CD14-positive monocyte (primary cell): ENCODE results near the gene ENTREP3. TPM values are rescaled to one million over a fixed set of nuclear protein-coding genes. Genes with fewer than 3 reads are reported as not detected.

Experiments used
- DNase-seq, 3 donors: peaks; one replicate each; pipeline ENCODE4 v3.0.0-alpha.2; 2011 to 2022
- H2AFZ ChIP-seq: 2 replicates; pipeline ENCODE4 v1.6.0; 2012; ENCODE audit warnings: mild to moderate bottlenecking, low read depth, low read length, inconsistent platforms; ENCODE audit not compliant: insufficient read depth, poor library complexity, severe bottlenecking
- H3K27ac ChIP-seq, 2 donors: 1 replicate in 1 of 2; 2 replicates in 1 of 2; pipeline ENCODE4 v1.5.1; 2012 to 2013; ENCODE audit warnings: low read length in 2 of 2, control low read depth in 1 of 2, inconsistent platforms in 1 of 2, low read depth in 1 of 2, mild to moderate bottlenecking in 1 of 2
- H3K27me3 ChIP-seq, 2 donors: one replicate each; pipeline versions ENCODE4 v1.6.0 to v1.6.1; 2011 to 2013; ENCODE audit warnings: low read length in 2 of 2; ENCODE audit not compliant: control insufficient read depth in 2 of 2, insufficient read depth in 2 of 2
- H3K36me3 ChIP-seq, 2 donors: replicated peaks in 1 of 2; 1 replicate in 1 of 2; 2 replicates in 1 of 2; pipeline versions ENCODE4 v1.5.1 to v1.6.1; 2012 to 2013; ENCODE audit warnings: low read length in 2 of 2, control low read depth in 1 of 2, inconsistent platforms in 1 of 2, mild to moderate bottlenecking in 1 of 2; ENCODE audit not compliant: insufficient read depth in 2 of 2, control insufficient read depth in 1 of 2
- H3K4me1 ChIP-seq, 2 donors: 1 replicate in 1 of 2; 2 replicates in 1 of 2; pipeline versions ENCODE4 v1.5.1 to v1.6.1; 2012 to 2013; ENCODE audit warnings: low read length in 2 of 2, control low read depth in 1 of 2, inconsistent platforms in 1 of 2, mild to moderate bottlenecking in 1 of 2, moderate library complexity in 1 of 2; ENCODE audit not compliant: insufficient read depth in 2 of 2, control insufficient read depth in 1 of 2
- H3K4me2 ChIP-seq: replicated peaks from 2 replicates; pipeline ENCODE3; 2012; ENCODE audit warnings: low read length, moderate library complexity, mild to moderate bottlenecking; ENCODE audit not compliant: poor library complexity, severe bottlenecking; ENCODE audit errors: extremely low read depth
- H3K4me3 ChIP-seq, 3 experiments: fragments of 200-600 bp in 1 of 3; sonication (generic) in 1 of 3; replicated peaks in 1 of 3; 1 replicate in 2 of 3; 2 replicates in 1 of 3; pipeline ENCODE4 v1.5.1; 2011 to 2013; ENCODE audit warnings: low read length in 3 of 3, mild to moderate bottlenecking in 3 of 3, control low read depth in 2 of 3, low read depth in 2 of 3, inconsistent platforms in 1 of 3, moderate library complexity in 1 of 3
- H3K79me2 ChIP-seq: 2 replicates; pipeline ENCODE4 v1.6.0; 2012; ENCODE audit warnings: mild to moderate bottlenecking, control low read depth, inconsistent platforms, low read length, moderate library complexity; ENCODE audit not compliant: insufficient read depth
- H3K9ac ChIP-seq: 2 replicates; pipeline ENCODE4 v1.6.0; 2017; ENCODE audit warnings: low read length, mild to moderate bottlenecking; ENCODE audit not compliant: insufficient read depth, poor library complexity, severe bottlenecking
- H3K9me3 ChIP-seq, 2 donors: replicated peaks in 1 of 2; 1 replicate in 1 of 2; 2 replicates in 1 of 2; pipeline versions ENCODE4 v1.5.1 to v1.6.1; 2012 to 2013; ENCODE audit warnings: low read length in 2 of 2, control low read depth in 1 of 2; ENCODE audit not compliant: control insufficient read depth in 1 of 2, insufficient read depth in 1 of 2
- H4K20me1 ChIP-seq: 2 replicates; pipeline ENCODE4 v1.6.0; 2012; ENCODE audit warnings: mild to moderate bottlenecking, low read length, control low read depth, moderate library complexity; ENCODE audit not compliant: insufficient read depth
- H3K27ac Mint-ChIP-seq, 7 donors: one replicate each; pipeline ENCODE4 v1.8.0; 2020; ENCODE audit warnings: mild to moderate bottlenecking in 7 of 7, mixed read lengths in 7 of 7, moderate library complexity in 6 of 7, inconsistent platforms in 2 of 7
- H3K27me3 Mint-ChIP-seq, 3 donors: one replicate each; pipeline ENCODE4 v1.8.0; 2021 to 2022; ENCODE audit warnings: low read depth in 3 of 3, mild to moderate bottlenecking in 3 of 3, mixed read lengths in 3 of 3, moderate library complexity in 3 of 3, inconsistent platforms in 1 of 3
- H3K36me3 Mint-ChIP-seq, 2 donors: one replicate each; pipeline ENCODE4 v1.8.0; 2020; ENCODE audit warnings: mixed read lengths in 2 of 2, inconsistent platforms in 1 of 2, mild to moderate bottlenecking in 1 of 2
- H3K4me1 Mint-ChIP-seq: one replicate; pipeline ENCODE4 v1.8.0; 2020; ENCODE audit warnings: mild to moderate bottlenecking, mixed read lengths
- H3K4me3 Mint-ChIP-seq, 2 donors: one replicate each; pipeline ENCODE4 v1.8.0; 2020; ENCODE audit warnings: mild to moderate bottlenecking in 2 of 2, mixed read lengths in 2 of 2, moderate library complexity in 1 of 2
- H3K9me3 Mint-ChIP-seq, 7 donors: one replicate each; pipeline ENCODE4 v1.8.0; 2020 to 2022; ENCODE audit warnings: mixed read lengths in 7 of 7, mild to moderate bottlenecking in 6 of 7, moderate library complexity in 6 of 7, inconsistent platforms in 2 of 7
- CTCF ChIP-seq: fragments of 200-600 bp; IDR thresholded peaks from one replicate; pipeline ENCODE4 v1.8.0; 2022; ENCODE audit warnings: antibody characterized with exemption, mild to moderate bottlenecking
- WGBS: methylation state at CpG from one replicate; pipeline ENCODE4 v1.1.5; 2013; ENCODE audit warnings: missing lambda C conversion rate; ENCODE audit not compliant: insufficient coverage; 5-methylcytosine and 5-hydroxymethylcytosine counted together
- intact Hi-C, 2 donors: fragments of 100-400 bp; cut with micrococcal nuclease; formaldehyde crosslinking; loops; one replicate each; pipeline versions ENCODE4 v1.15.0 to v1.15.1; 2023
- polyA plus RNA-seq, 3 donors: library from polyadenylated mRNA; depleted of rRNA in 1 of 3; unstranded in 2 of 3; stranded (reverse) in 1 of 3; fragments of 300-500 nt in 2 of 3; fragments of >200 nt in 1 of 3; fragmentation: Illumina TruSeq in 2 of 3; gene quantifications; 1 replicate in 2 of 3; 2 replicates in 1 of 3; pipeline ENCODE4 v1.2.3, GENCODE V29; 2012 to 2021

The ENTREP3 gene
- polyA plus RNA-seq, 3 donors: 0.87 to 7.5 (median 1.9) TPM

- DNase-seq: no peak
- Histone ChIP-seq H3K36me3 (no peaks in the 10 kb centered on the region), H3K9me3 (no peaks in the 10 kb centered on the region), H3K9ac (no peak overlapping the region), H4K20me1 (no peaks in the 10 kb centered on the region), H3K79me2 (no peaks in the 10 kb centered on the region), H3K27me3 (peaks cover 0 to under 1% of the 10 kb centered on the region in 2 donors), H3K4me1 (no peaks in the 10 kb centered on the region), H3K4me2 (no peak overlapping the region), H3K4me3 (no peak overlapping the region), H3K27ac (no peak overlapping the region), H2AFZ (no peak overlapping the region)
- Mint-ChIP-seq H3K36me3 (no peaks in the 10 kb centered on the region), H3K9me3 (no peaks in the 10 kb centered on the region), H3K27me3 (peaks cover 0 to 5% (median 5%) of the 10 kb centered on the region in 3 donors), H3K4me3 (no peak overlapping the region), H3K27ac (no peak overlapping the region), H3K4me1 (peaks cover 3% of the 10 kb centered on the region)
- intact Hi-C loops: no loop called here
- no peak for TF ChIP-seq CTCF
- 99% methylated on average over 11 of the region's 12 CpGs for WGBS
Observed at GRCh38 chr1:155284476-155284875, 29.2 kb upstream of the ENTREP3 start.

- Histone ChIP-seq H3K9ac (no peak overlapping the region), H3K4me3 (no peak overlapping the region), H3K9me3 (no peaks in the 10 kb centered on the region), H3K36me3 (no peaks in the 10 kb centered on the region), H3K27me3 (peaks cover 0 to 19% of the 10 kb centered on the region in 2 donors), H3K27ac (no peak overlapping the region), H3K79me2 (no peaks in the 10 kb centered on the region), H2AFZ (no peak overlapping the region), H3K4me2 (no peak overlapping the region), H4K20me1 (no peaks in the 10 kb centered on the region), H3K4me1 (peaks cover 8 to 9% of the 10 kb centered on the region in 2 donors)
- Mint-ChIP-seq H3K9me3 (no peaks in the 10 kb centered on the region), H3K4me3 (no peak overlapping the region), H3K27ac (peak overlapping the region in 2 of 7 donors; percentile 13 to 36), H3K4me1 (peaks cover 17% of the 10 kb centered on the region), H3K27me3 (peaks cover 11 to 18% (median 15%) of the 10 kb centered on the region in 3 donors), H3K36me3 (no peaks in the 10 kb centered on the region)
- DNase-seq: no peak
- WGBS: 91% methylated on average over 16 of the region's 29 CpGs
- intact Hi-C loops: no loop called here
- no peak for TF ChIP-seq CTCF
Observed at GRCh38 chr1:155282488-155283091, 27.3 kb upstream of the ENTREP3 start.
